ENCODE data around the gene EML1.

The EML1 gene

GRCh38 chr14:99816217-99816616 is 23.0 kb downstream of the EML1 start:
- in situ Hi-C loops (cut with MboI; ENCODE audit: low sequenced_read_pairs, unreplicated experiment), result no loop called here
- no peak for DNase-seq (ENCODE audit: low spot score)
- no peak for TF ChIP-seq CTCF (IDR thresholded peaks at IDR 0.05; ENCODE audit: borderline replicate concordance, control extremely low read depth, extremely low read depth, insufficient read depth, missing control alignments)

DNA sequence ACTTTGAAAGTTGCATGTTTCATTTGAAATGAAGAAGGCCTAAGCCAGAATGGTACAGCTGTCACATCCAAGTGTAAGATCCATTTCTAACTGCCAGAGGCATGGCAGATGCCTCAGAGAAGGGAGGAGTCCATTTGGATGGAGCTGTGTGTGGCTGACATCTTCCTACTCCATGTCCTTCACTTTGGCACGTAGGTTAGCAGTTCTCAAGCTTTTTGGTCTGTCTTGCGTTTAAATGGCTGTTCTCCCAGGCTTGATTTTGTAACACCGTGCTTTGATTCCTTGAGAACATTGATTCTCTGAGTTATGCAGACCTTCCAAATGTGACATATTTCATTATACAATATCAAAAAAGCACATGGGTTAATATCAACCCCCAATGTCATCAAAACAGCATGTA is 23.4 kb downstream of the EML1 start:
- in situ Hi-C loops (cut with MboI; ENCODE audit: low sequenced_read_pairs, unreplicated experiment), result no loop called here
- no peak for DNase-seq (ENCODE audit: low spot score)
- TF ChIP-seq CTCF (IDR thresholded peaks at IDR 0.05; ENCODE audit: borderline replicate concordance, control extremely low read depth, extremely low read depth, insufficient read depth, missing control alignments), result no peak

DNA sequence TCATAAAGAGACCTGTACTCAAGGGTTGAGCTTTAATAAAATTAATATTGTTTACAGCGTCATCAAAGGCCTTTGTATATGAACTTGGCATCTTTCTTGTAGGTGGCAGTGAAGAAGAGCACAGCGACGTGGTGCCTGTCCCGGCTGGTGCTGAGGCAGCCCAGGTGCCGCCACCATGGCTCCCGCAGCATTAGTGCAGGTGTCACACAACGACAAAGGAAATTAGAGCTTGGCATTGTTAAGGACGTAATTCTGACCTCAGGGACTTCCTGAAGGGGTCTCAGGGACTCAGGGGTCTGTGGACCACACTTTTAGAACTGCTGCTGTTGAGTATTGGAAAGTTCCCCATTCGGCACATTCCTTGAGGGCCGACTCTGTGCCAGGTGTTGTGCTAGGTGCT is 24.1 kb downstream of the EML1 start:
- in situ Hi-C loops (cut with MboI; ENCODE audit: low sequenced_read_pairs, unreplicated experiment), result no loop called here
- DNase-seq (ENCODE audit: low spot score), result no peak
- no peak for TF ChIP-seq CTCF (IDR thresholded peaks at IDR 0.05; ENCODE audit: borderline replicate concordance, control extremely low read depth, extremely low read depth, insufficient read depth, missing control alignments)

GRCh38 chr14:99818503-99819036 is 25.4 kb downstream of the EML1 start:
- in situ Hi-C loops (cut with MboI; ENCODE audit: low sequenced_read_pairs, unreplicated experiment), result no loop called here
- no peak for TF ChIP-seq CTCF (IDR thresholded peaks at IDR 0.05; ENCODE audit: borderline replicate concordance, control extremely low read depth, extremely low read depth, insufficient read depth, missing control alignments)

DNA sequence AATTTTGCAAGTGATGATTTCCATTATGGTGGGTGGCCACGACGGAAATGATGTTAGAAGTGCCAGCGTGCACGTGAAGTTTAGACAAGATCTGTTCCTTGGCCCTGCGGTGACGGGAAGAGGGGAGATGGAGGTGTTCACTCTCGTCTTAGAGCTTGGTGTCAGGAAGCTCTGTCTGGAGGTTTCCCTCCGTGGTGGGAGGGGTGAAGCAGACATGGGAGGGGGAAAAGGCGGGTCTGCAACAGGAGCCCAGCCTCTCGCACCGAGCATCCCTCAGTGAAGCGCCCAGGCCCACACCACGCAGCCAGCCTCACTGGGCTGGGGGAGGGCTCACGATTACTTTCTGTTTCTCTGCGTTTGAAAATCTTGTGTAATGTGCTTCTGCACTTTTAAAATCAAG is 26.3 kb downstream of the EML1 start:
- no peak for DNase-seq (ENCODE audit: low spot score)
- in situ Hi-C loops (cut with MboI; ENCODE audit: low sequenced_read_pairs, unreplicated experiment), result no loop called here
- TF ChIP-seq CTCF (IDR thresholded peaks at IDR 0.05; ENCODE audit: borderline replicate concordance, control extremely low read depth, extremely low read depth, insufficient read depth, missing control alignments), result no peak

More at GRCh38 chr14:99818503-99819036, 25.4 kb downstream of the EML1 start:
- no peak for DNase-seq (ENCODE audit: low spot score)

DNA sequence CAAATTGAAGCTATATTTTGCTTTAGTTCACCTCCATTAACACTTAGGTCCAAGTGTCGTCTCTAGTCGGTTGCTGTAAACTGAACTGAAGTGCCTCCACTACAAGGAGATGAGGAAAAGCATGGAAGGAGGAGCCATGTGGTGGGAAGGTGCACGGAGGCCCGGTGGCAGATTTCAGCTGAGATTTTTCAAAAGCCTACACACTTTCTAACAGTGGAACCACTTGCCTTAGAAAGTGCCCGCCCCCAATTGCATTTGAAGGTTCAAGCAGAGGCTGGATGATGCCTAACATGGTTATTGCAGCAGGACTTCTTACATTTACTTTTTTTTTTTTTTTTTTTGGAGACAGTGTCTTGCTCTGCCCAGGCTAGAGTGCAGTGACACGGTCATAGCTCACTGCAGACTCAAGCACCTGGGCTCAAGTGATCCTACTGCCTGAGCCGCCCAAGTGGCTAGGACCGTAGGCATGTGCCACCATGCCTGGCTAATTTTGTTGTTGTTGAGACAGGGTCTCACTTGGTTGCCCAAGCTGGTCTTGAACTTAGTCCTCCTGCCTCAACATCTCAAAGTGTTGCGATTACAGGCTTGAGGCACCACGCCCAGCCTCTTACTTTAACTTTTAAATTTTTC is 27.6 kb downstream of the EML1 start:
- TF ChIP-seq CTCF (IDR thresholded peaks at IDR 0.05; ENCODE audit: borderline replicate concordance, control extremely low read depth, extremely low read depth, insufficient read depth, missing control alignments), result no peak
- in situ Hi-C loops (cut with MboI; ENCODE audit: low sequenced_read_pairs, unreplicated experiment), result no loop called here
- DNase-seq (ENCODE audit: low spot score), result no peak
